ENCODE results near the gene MAPK6. TPM values are rescaled to one million over a fixed set of nuclear protein-coding genes. Genes with fewer than 3 reads are reported as not detected.
"Not testable (repeated sequence)": the region's sequence is repeated elsewhere in the genome, so short reads cannot be mapped to it uniquely, and the experiment has no call there.

Gene MAPK6
- polyA plus RNA-seq, 3 donors = 8.6 to 11.0 (median 10.2) TPM

- no peak for TF ChIP-seq CTCF (IDR thresholded peaks at IDR 0.05)
- Histone ChIP-seq H3K27me3 (ENCODE audit: control insufficient read depth in 2 of 2, insufficient read depth in 2 of 2, low read length in 2 of 2) (no peaks in the 10 kb centered on the region), H3K27ac (ENCODE audit: low read depth in 1 of 2, low read length in 2 of 2) (peak overlapping the region in 1 of 2 donors; percentile 42), H3K79me2 (ENCODE audit: insufficient read depth, low read length) (peaks cover 93% of the 10 kb centered on the region), H3K4me1 (ENCODE audit: control insufficient read depth in 1 of 2, insufficient read depth in 2 of 2, low read length in 2 of 2) (peaks cover 15 to 30% of the 10 kb centered on the region in 2 donors), H2AFZ (ENCODE audit: insufficient read depth, low read depth, low read length, poor library complexity, severe bottlenecking) (no peak overlapping the region), H3K9ac (ENCODE audit: insufficient read depth, low read length, poor library complexity, severe bottlenecking) (no peak overlapping the region), H4K20me1 (ENCODE audit: insufficient read depth, low read length) (peaks cover 89% of the 10 kb centered on the region), H3K4me3 (replicated peaks in 1 of 3; ENCODE audit: low read depth in 2 of 3, low read length in 3 of 3) (no peak overlapping the region), H3K9me3 (replicated peaks in 1 of 2; ENCODE audit: control insufficient read depth in 1 of 2, insufficient read depth in 1 of 2, low read length in 2 of 2) (no peaks in the 10 kb centered on the region), H3K4me2 (replicated peaks; ENCODE audit: extremely low read depth, low read length, poor library complexity, severe bottlenecking) (no peak overlapping the region), H3K36me3 (replicated peaks in 1 of 2; ENCODE audit: control insufficient read depth in 1 of 2, insufficient read depth in 2 of 2, low read length in 2 of 2) (peaks cover 0 to 7% of the 10 kb centered on the region in 2 donors)
- no peak for DNase-seq
- intact Hi-C loops (cut with micrococcal nuclease) = no loop called here
- Mint-ChIP-seq H3K36me3 (peaks cover 18 to 21% of the 10 kb centered on the region in 2 donors), H3K27me3 (ENCODE audit: low read depth in 3 of 3) (peaks cover 0 to 3% (median 2%) of the 10 kb centered on the region in 3 donors), H3K4me3 (no peak overlapping the region), H3K4me1 (peaks cover 50% of the 10 kb centered on the region), H3K9me3 (no peaks in the 10 kb centered on the region), H3K27ac (peak overlapping the region in 1 of 7 donors; percentile 44)
- WGBS (ENCODE audit: insufficient coverage) = 100% methylated on average over 1 of the region's 6 CpGs
These were observed 23.2 kb downstream of the MAPK6 start for GRCh38 chr15:52042051-52042851.

- Histone ChIP-seq H3K4me3 (replicated peaks in 1 of 3; ENCODE audit: low read depth in 2 of 3, low read length in 3 of 3) (peak overlapping the region in 1 of 3 experiments; percentile 25), H3K27ac (ENCODE audit: low read depth in 1 of 2, low read length in 2 of 2) (peak overlapping the region in 1 of 2 donors; percentile 20), H3K79me2 (ENCODE audit: insufficient read depth, low read length) (peaks cover 87% of the 10 kb centered on the region), H4K20me1 (ENCODE audit: insufficient read depth, low read length) (peaks cover 53% of the 10 kb centered on the region), H3K36me3 (replicated peaks in 1 of 2; ENCODE audit: control insufficient read depth in 1 of 2, insufficient read depth in 2 of 2, low read length in 2 of 2) (peaks cover 3 to 14% of the 10 kb centered on the region in 2 donors), H3K4me1 (ENCODE audit: control insufficient read depth in 1 of 2, insufficient read depth in 2 of 2, low read length in 2 of 2) (peaks cover 15 to 24% of the 10 kb centered on the region in 2 donors)
- H3K4me2 ChIP-seq (replicated peaks; ENCODE audit: extremely low read depth, low read length, poor library complexity, severe bottlenecking); DNase-seq; intact Hi-C loops (cut with micrococcal nuclease); H3K27me3 ChIP-seq (ENCODE audit: control insufficient read depth in 2 of 2, insufficient read depth in 2 of 2, low read length in 2 of 2); H3K9me3 Mint-ChIP-seq; H3K9me3 ChIP-seq (replicated peaks in 1 of 2; ENCODE audit: control insufficient read depth in 1 of 2, insufficient read depth in 1 of 2, low read length in 2 of 2); H3K27me3 Mint-ChIP-seq (ENCODE audit: low read depth in 3 of 3); H2AFZ ChIP-seq (ENCODE audit: insufficient read depth, low read depth, low read length, poor library complexity, severe bottlenecking); H3K9ac ChIP-seq (ENCODE audit: insufficient read depth, low read length, poor library complexity, severe bottlenecking); H3K4me3 Mint-ChIP-seq: not testable (repeated sequence)
- WGBS (ENCODE audit: insufficient coverage) = 13% methylated on average over 3 of the region's 8 CpGs
- Mint-ChIP-seq H3K36me3 (peaks cover 33 to 45% of the 10 kb centered on the region in 2 donors), H3K27ac (peak overlapping the region in 3 of 7 donors; percentile 2 to 64 (median 47)), H3K4me1 (peaks cover 37% of the 10 kb centered on the region)
- TF ChIP-seq CTCF (IDR thresholded peaks at IDR 0.05) = peak; percentile 41
These were observed 26.8 kb downstream of the MAPK6 start for GRCh38 chr15:52045795-52046298.

GRCh38 chr15:52046552-52046951 is 27.5 kb downstream of the MAPK6 start:
- H2AFZ ChIP-seq (ENCODE audit: insufficient read depth, low read depth, low read length, poor library complexity, severe bottlenecking); intact Hi-C loops (cut with micrococcal nuclease); DNase-seq; H3K4me3 ChIP-seq (replicated peaks in 1 of 3; ENCODE audit: low read depth in 2 of 3, low read length in 3 of 3); H3K27ac Mint-ChIP-seq; H3K4me3 Mint-ChIP-seq; H3K27me3 ChIP-seq (ENCODE audit: control insufficient read depth in 2 of 2, insufficient read depth in 2 of 2, low read length in 2 of 2); H3K9me3 Mint-ChIP-seq; H3K9me3 ChIP-seq (replicated peaks in 1 of 2; ENCODE audit: control insufficient read depth in 1 of 2, insufficient read depth in 1 of 2, low read length in 2 of 2); H3K4me2 ChIP-seq (replicated peaks; ENCODE audit: extremely low read depth, low read length, poor library complexity, severe bottlenecking); H3K27ac ChIP-seq (ENCODE audit: low read depth in 1 of 2, low read length in 2 of 2); H3K27me3 Mint-ChIP-seq (ENCODE audit: low read depth in 3 of 3); H3K9ac ChIP-seq (ENCODE audit: insufficient read depth, low read length, poor library complexity, severe bottlenecking): not testable (repeated sequence)
- 100% methylated on average over 2 of the region's 5 CpGs for WGBS (ENCODE audit: insufficient coverage)
- Histone ChIP-seq H3K79me2 (ENCODE audit: insufficient read depth, low read length) (peaks cover 81% of the 10 kb centered on the region), H4K20me1 (ENCODE audit: insufficient read depth, low read length) (peaks cover 46% of the 10 kb centered on the region), H3K4me1 (ENCODE audit: control insufficient read depth in 1 of 2, insufficient read depth in 2 of 2, low read length in 2 of 2) (peaks cover 22 to 31% of the 10 kb centered on the region in 2 donors), H3K36me3 (replicated peaks in 1 of 2; ENCODE audit: control insufficient read depth in 1 of 2, insufficient read depth in 2 of 2, low read length in 2 of 2) (peaks cover 3 to 14% of the 10 kb centered on the region in 2 donors)
- Mint-ChIP-seq H3K4me1 (peaks cover 44% of the 10 kb centered on the region), H3K36me3 (peaks cover 33 to 40% of the 10 kb centered on the region in 2 donors)

All from CD14-positive monocyte (primary cell).